ENCODE data around the gene LIMS1. TPM values are rescaled to one million over a fixed set of nuclear protein-coding genes. Genes with fewer than 3 reads are reported as not detected.

Gene LIMS1
- polyA plus RNA-seq, 1 donor (not counting 4 experiments of a cell fraction or from before 2014, with no cell fraction given) = 62.5 TPM

DNA sequence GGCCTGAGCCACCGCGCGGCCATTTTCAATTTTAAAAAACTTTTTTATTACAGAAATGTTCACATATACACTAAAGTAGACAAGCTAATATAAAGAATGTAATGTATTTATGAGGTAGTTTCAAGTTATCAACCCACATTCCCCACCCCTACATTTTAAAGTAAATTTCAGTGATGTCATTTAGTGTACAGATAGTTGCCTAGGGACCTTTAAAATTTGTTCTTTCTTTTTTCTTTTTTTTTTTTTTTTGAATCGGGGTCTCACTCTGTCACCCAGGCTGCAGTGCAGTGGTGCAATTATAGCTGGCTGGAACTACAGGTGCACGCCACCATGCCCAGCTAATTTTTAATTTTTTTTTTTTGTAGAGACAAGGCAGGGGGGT, 2.6 kb upstream of the LIMS1 start:
- dilution Hi-C loops (cut with MboI; ENCODE audit: extremely low pct_ligation_motif_present, low sequenced_read_pairs) = no loop called here
- DNase-seq (ENCODE audit: low read depth, low spot score) (no peak), FAIRE-seq (no peak)
- no peak overlapping the region for H3K9ac ChIP-seq (ENCODE audit: control insufficient read depth, extremely low read depth, insufficient read depth, low read length)
- peaks cover 21% of the 10 kb centered on the region for H3K79me2 ChIP-seq (ENCODE audit: control insufficient read depth, insufficient read depth, low read length)
- no peaks in the 10 kb centered on the region for H3K36me3 ChIP-seq (ENCODE audit: control insufficient read depth in 2 of 2, extremely low read depth in 1 of 2, insufficient read depth in 2 of 2, low read length in 2 of 2)
- no peak overlapping the region for H3K4me2 ChIP-seq (ENCODE audit: control insufficient read depth, extremely low read depth, insufficient read depth, low read depth, low read length)
- no peak overlapping the region for H3K4me3 ChIP-seq (ENCODE audit: control insufficient read depth in 2 of 3, extremely low read depth in 1 of 3, insufficient read depth in 2 of 3, low read depth in 1 of 3, low read length in 3 of 3)
- H3K9me3 ChIP-seq (ENCODE audit: control insufficient read depth, low read depth, low read length) = no peaks in the 10 kb centered on the region
- no peaks in the 10 kb centered on the region for H3K27me3 ChIP-seq (ENCODE audit: control insufficient read depth, extremely low read depth, insufficient read depth, low read length)
- H2AFZ ChIP-seq (ENCODE audit: control insufficient read depth, low read length) = no peak overlapping the region
- H4K20me1 ChIP-seq (ENCODE audit: control insufficient read depth, extremely low read depth, insufficient read depth, low read length) = no peaks in the 10 kb centered on the region
- H3K27ac ChIP-seq (ENCODE audit: control insufficient read depth, insufficient read depth, low read length) = no peak overlapping the region
- H3K9me1 ChIP-seq (ENCODE audit: control insufficient read depth, extremely low read depth, insufficient read depth, low read length) = no peaks in the 10 kb centered on the region
- peaks cover 12% of the 10 kb centered on the region for H3K4me1 ChIP-seq (ENCODE audit: control insufficient read depth, extremely low read depth, insufficient read depth, low read length)
- TF ChIP-seq EZH2 (IDR thresholded peaks at IDR 0.05; ENCODE audit: low read length) = no peak
- no peak for TF ChIP-seq CTCF (optimal IDR thresholded peaks at IDR 0.05 in 1 of 3, IDR thresholded peaks at IDR 0.05 in 1 of 3, conservative IDR thresholded peaks at IDR 0.05 in 1 of 3; ENCODE audit: extremely low read depth in 1 of 3, insufficient read depth in 2 of 3, low read length in 3 of 3)

DNA sequence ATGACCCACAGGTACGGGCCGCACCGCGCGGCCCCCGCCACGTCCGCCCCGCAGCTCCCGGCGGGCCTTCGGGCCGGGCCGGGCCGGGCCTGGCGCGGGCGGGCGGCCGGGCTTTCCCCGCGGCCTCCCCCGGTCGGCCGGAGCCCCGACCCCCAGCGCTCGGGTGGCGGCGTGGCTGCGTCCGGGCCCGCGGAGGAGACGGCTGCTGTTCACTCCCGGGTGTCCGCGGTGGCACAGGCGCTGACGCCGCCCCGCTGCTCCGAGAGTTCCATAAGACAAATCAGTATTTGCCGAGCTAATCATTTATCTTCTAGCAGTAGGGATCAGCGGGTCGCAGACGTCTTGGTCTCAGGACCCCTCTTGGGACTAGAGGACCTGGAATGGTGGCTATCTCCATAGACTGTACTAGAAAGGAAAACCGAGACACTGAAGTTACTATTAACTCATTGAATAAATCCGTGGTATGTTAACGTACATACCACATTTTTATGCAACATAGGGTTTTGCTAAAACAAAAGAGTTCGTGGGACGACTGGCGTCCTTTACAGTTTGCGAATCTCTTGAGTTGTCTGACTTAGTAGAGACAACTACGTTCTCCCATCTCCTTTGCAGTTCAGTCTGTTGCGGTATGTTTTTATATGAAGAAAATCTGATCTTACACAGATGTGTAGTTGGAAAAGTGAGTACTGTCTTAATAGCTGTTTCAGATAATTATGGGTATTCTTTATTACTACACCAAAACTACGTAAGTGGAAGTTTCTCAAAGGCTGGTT, 500 bp downstream of the LIMS1 start:
- H3K9me3 ChIP-seq (ENCODE audit: control insufficient read depth, low read depth, low read length) = no peaks in the 10 kb centered on the region
- no peaks in the 10 kb centered on the region for H3K9me1 ChIP-seq (ENCODE audit: control insufficient read depth, extremely low read depth, insufficient read depth, low read length)
- H2AFZ ChIP-seq (ENCODE audit: control insufficient read depth, low read length) = peak overlapping the region; percentile 38
- DNase-seq (ENCODE audit: low read depth, low spot score) (no peak), FAIRE-seq (no peak)
- no peaks in the 10 kb centered on the region for H3K27me3 ChIP-seq (ENCODE audit: control insufficient read depth, extremely low read depth, insufficient read depth, low read length)
- dilution Hi-C loops (cut with MboI; ENCODE audit: extremely low pct_ligation_motif_present, low sequenced_read_pairs) = no loop called here
- H3K9ac ChIP-seq (ENCODE audit: control insufficient read depth, extremely low read depth, insufficient read depth, low read length) = peak overlapping the region; percentile 88
- TF ChIP-seq CTCF (optimal IDR thresholded peaks at IDR 0.05 in 1 of 3, IDR thresholded peaks at IDR 0.05 in 1 of 3, conservative IDR thresholded peaks at IDR 0.05 in 1 of 3; ENCODE audit: extremely low read depth in 1 of 3, insufficient read depth in 2 of 3, low read length in 3 of 3) (no peak), EZH2 (IDR thresholded peaks at IDR 0.05; ENCODE audit: low read length) (no peak)
- H3K27ac ChIP-seq (ENCODE audit: control insufficient read depth, insufficient read depth, low read length) = peak overlapping the region; percentile 86
- H3K4me1 ChIP-seq (ENCODE audit: control insufficient read depth, extremely low read depth, insufficient read depth, low read length) = peaks cover 34% of the 10 kb centered on the region
- H3K79me2 ChIP-seq (ENCODE audit: control insufficient read depth, insufficient read depth, low read length) = peaks cover 51% of the 10 kb centered on the region
- no peaks in the 10 kb centered on the region for H3K36me3 ChIP-seq (ENCODE audit: control insufficient read depth in 2 of 2, extremely low read depth in 1 of 2, insufficient read depth in 2 of 2, low read length in 2 of 2)
- no peaks in the 10 kb centered on the region for H4K20me1 ChIP-seq (ENCODE audit: control insufficient read depth, extremely low read depth, insufficient read depth, low read length)
- peak overlapping the region; percentile 90 for H3K4me2 ChIP-seq (ENCODE audit: control insufficient read depth, extremely low read depth, insufficient read depth, low read depth, low read length)
- peak overlapping the region; percentile 78 to 91 (median 89) for H3K4me3 ChIP-seq (ENCODE audit: control insufficient read depth in 2 of 3, extremely low read depth in 1 of 3, insufficient read depth in 2 of 3, low read depth in 1 of 3, low read length in 3 of 3)
